Endothelial cell of umbilical vein (primary cell): ENCODE measurements around the gene RP9. TPM values are rescaled to one million over a fixed set of nuclear protein-coding genes. Genes with fewer than 3 reads are reported as not detected.

ENCODE experiments used
- BruUV-seq: library from RNA; stranded (reverse); fragments of 400-500 nt; replicated peaks from 2 replicates; lab custom pipeline; 2021; lab: Mats Ljungman, UMichigan
- CTCF ChIA-PET: fragments of 300-600, 350-600 bp; sonication (Branson Sonifier 250); formaldehyde crosslinking; loops from one replicate; lab custom pipeline; 2021; ENCODE audit warnings: antibody characterized with exemption, inconsistent platforms; lab: Charles Lee
- POLR2A ChIA-PET: fragments of 300-600, 350-600 bp; sonication (Branson Sonifier 250); formaldehyde crosslinking; loops from one replicate; lab custom pipeline; 2021; ENCODE audit warnings: antibody characterized with exemption, inconsistent platforms; lab: Charles Lee
- DNase-seq: peaks from one replicate; pipeline ENCODE4 v3.0.0-alpha.2; 2011; ENCODE audit warnings: low read depth, low spot score
- FAIRE-seq: peaks from 2 replicates; lab custom pipeline; 2011; peaks lifted over from hg19 to GRCh38; lab: Jason Lieb, UNC
- H2AFZ ChIP-seq: 2 replicates; pipeline ENCODE4 v1.6.0; 2012; ENCODE audit warnings: low read depth, low read length, control low read depth, inconsistent platforms
- H3K27ac ChIP-seq: 2 replicates; pipeline ENCODE4 v1.5.1; 2011; ENCODE audit warnings: low read depth, mild to moderate bottlenecking, control low read depth, low read length, moderate library complexity; ENCODE audit not compliant: insufficient read depth
- H3K27me3 ChIP-seq, 2 experiments: 2 replicates each; pipeline versions ENCODE4 v1.6.0 to v1.6.1; 2011; ENCODE audit warnings: low read length in 2 of 2, mixed read lengths in 1 of 2; ENCODE audit not compliant: control insufficient read depth in 2 of 2, insufficient read depth in 2 of 2
- H3K36me3 ChIP-seq, 2 experiments: 2 replicates in 1 of 2; 3 replicates in 1 of 2; pipeline ENCODE4 v1.5.1; 2011; ENCODE audit warnings: low read length in 2 of 2, mild to moderate bottlenecking in 1 of 2, moderate library complexity in 1 of 2; ENCODE audit not compliant: control insufficient read depth in 2 of 2, insufficient read depth in 2 of 2; ENCODE audit errors: extremely low read depth in 1 of 2
- H3K4me1 ChIP-seq: 3 replicates; pipeline ENCODE4 v1.5.1; 2011; ENCODE audit warnings: mild to moderate bottlenecking, low read length; ENCODE audit not compliant: control insufficient read depth, insufficient read depth; ENCODE audit errors: extremely low read depth
- H3K4me2 ChIP-seq: 2 replicates; pipeline ENCODE4 v1.6.1; 2011; ENCODE audit warnings: low read length, control low read depth, mixed read lengths; ENCODE audit not compliant: insufficient read depth
- H3K4me3 ChIP-seq, 3 experiments: fragments of 200-600 bp in 1 of 3; sonication (generic), shearing (Covaris generic) in 1 of 3; replicated peaks in 1 of 3; 2 replicates each; pipeline ENCODE4 v1.5.1; 2011 to 2016; ENCODE audit warnings: control low read depth in 3 of 3, low read length in 3 of 3, mild to moderate bottlenecking in 2 of 3, inconsistent platforms in 1 of 3, low read depth in 1 of 3, moderate library complexity in 1 of 3; ENCODE audit not compliant: insufficient read depth in 1 of 3
- H3K79me2 ChIP-seq: 2 replicates; pipeline ENCODE4 v1.6.0; 2012; ENCODE audit warnings: low read length, inconsistent platforms; ENCODE audit not compliant: control insufficient read depth, insufficient read depth
- H3K9ac ChIP-seq: replicated peaks from 2 replicates; pipeline ENCODE3; 2011; ENCODE audit warnings: low read length, control low read depth; ENCODE audit not compliant: insufficient read depth; ENCODE audit errors: extremely low read depth
- H3K9me1 ChIP-seq: replicated peaks from 3 replicates; pipeline ENCODE4 v1.6.0; 2011; ENCODE audit warnings: mild to moderate bottlenecking, low read length; ENCODE audit not compliant: control insufficient read depth, insufficient read depth; ENCODE audit errors: extremely low read depth
- H3K9me3 ChIP-seq: replicated peaks from 2 replicates; pipeline ENCODE4 v1.5.1; 2012; ENCODE audit warnings: low read length, inconsistent platforms; ENCODE audit not compliant: control insufficient read depth, insufficient read depth
- H4K20me1 ChIP-seq: replicated peaks from 2 replicates; pipeline ENCODE3; 2011; ENCODE audit warnings: mild to moderate bottlenecking, low read length; ENCODE audit not compliant: control insufficient read depth, insufficient read depth; ENCODE audit errors: extremely low read depth
- CTCF ChIP-seq, 2 donors: IDR thresholded peaks; 1 replicate in 1 of 2; 2 replicates in 1 of 2; pipeline ENCODE4 v1.5.1; 2011; ENCODE audit warnings: low read length in 2 of 2, mild to moderate bottlenecking in 2 of 2, moderate library complexity in 2 of 2, control low read depth in 1 of 2, inconsistent platforms in 1 of 2, low read depth in 1 of 2; ENCODE audit not compliant: insufficient read depth in 1 of 2; ENCODE audit errors: extremely low read depth in 1 of 2
- EZH2 ChIP-seq: IDR thresholded peaks from 2 replicates; pipeline ENCODE4 v1.6.1; 2012; ENCODE audit warnings: borderline replicate concordance, low read depth, mild to moderate bottlenecking, moderate library complexity, low read length, inconsistent platforms; ENCODE audit not compliant: severe bottlenecking
- FOS ChIP-seq: IDR thresholded peaks from 2 replicates; pipeline ENCODE4 v1.6.1; 2011; ENCODE audit warnings: mild to moderate bottlenecking, low read length, moderate library complexity, borderline replicate concordance; ENCODE audit not compliant: insufficient read depth
- GATA2 ChIP-seq: IDR thresholded peaks from 2 replicates; pipeline ENCODE4 v1.7.0; 2011; ENCODE audit warnings: low read depth, mild to moderate bottlenecking, moderate library complexity, mixed read lengths, low read length; ENCODE audit not compliant: insufficient read length, insufficient read depth
- JUN ChIP-seq: IDR thresholded peaks from 2 replicates; pipeline ENCODE4 v1.6.1; 2011; ENCODE audit warnings: borderline replicate concordance, low read depth; ENCODE audit not compliant: insufficient read length, insufficient read depth
- MAX ChIP-seq: IDR thresholded peaks from 2 replicates; pipeline ENCODE4 v1.6.1; 2011; ENCODE audit not compliant: insufficient read depth, insufficient read length
- MYC ChIP-seq: IDR thresholded peaks from one replicate; pipeline ENCODE4 v1.6.1; 2011; ENCODE audit warnings: mild to moderate bottlenecking, low read depth, low read length
- POLR2A ChIP-seq: IDR thresholded peaks from 2 replicates; pipeline ENCODE4 v1.6.1; 2012; ENCODE audit warnings: low read depth, mild to moderate bottlenecking, control low read depth, low read length
- POLR2AphosphoS5 ChIP-seq: IDR thresholded peaks from 2 replicates; pipeline ENCODE4 v1.6.1; 2012; ENCODE audit warnings: low read depth, mild to moderate bottlenecking, control low read depth, low read length, moderate library complexity; ENCODE audit not compliant: insufficient read depth
- dilution Hi-C: fragments of 300-500 bp; cut with MboI; formaldehyde crosslinking; loops from one replicate; pipeline ENCODE4 v1.15.0; 2019; ENCODE audit warnings: low sequenced_read_pairs; ENCODE audit not compliant: extremely low pct_ligation_motif_present
- intact Hi-C: fragments of 100-400 bp; cut with micrococcal nuclease; formaldehyde crosslinking; loops from one replicate; pipeline ENCODE4 v1.10.0; 2022
- polyA plus RNA-seq, 4 experiments: library from polyadenylated mRNA; depleted of rRNA in 3 of 4; stranded (reverse) in 3 of 4; unstranded in 1 of 4; fragments of >200 nt; gene quantifications; 2 replicates each; pipeline versions ENCODE4 v1.2.1 to v1.2.3, GENCODE V29; 2011 to 2012; ENCODE audit warnings: missing spikeins in 1 of 4
- total RNA-seq: library from RNA; stranded (reverse); gene quantifications from 2 replicates; pipeline ENCODE4 v1.2.3, GENCODE V29; 2021

RP9 gene
- total and polyA plus RNA-seq, 2 donors (not counting 3 experiments of a cell fraction or from before 2014, with no cell fraction given): 16.0 to 18.5 TPM

- Histone ChIP-seq H3K9ac (no peak overlapping the region), H3K27ac (no peak overlapping the region), H3K79me2 (no peaks in the 10 kb centered on the region), H4K20me1 (no peaks in the 10 kb centered on the region), H3K27me3 (no peaks in the 10 kb centered on the region), H2AFZ (no peak overlapping the region), H3K4me2 (no peak overlapping the region), H3K4me3 (no peak overlapping the region), H3K4me1 (no peaks in the 10 kb centered on the region), H3K9me1 (no peaks in the 10 kb centered on the region), H3K36me3 (no peaks in the 10 kb centered on the region), H3K9me3 (no peaks in the 10 kb centered on the region)
- ChIA-PET POLR2A (no interaction called here), CTCF (no interaction called here)
- intact Hi-C loops (no loop called here), dilution Hi-C loops (no loop called here)
- no peak for FAIRE-seq
- BruUV-seq: no TSS peak
- TF ChIP-seq POLR2AphosphoS5 (no peak), POLR2A (no peak), JUN (no peak), MYC (no peak), GATA2 (no peak), MAX (no peak), FOS (no peak), EZH2 (no peak)
- DNase-seq: no peak
Observed at GRCh38 chr7:33155811-33156210, 46.6 kb upstream of the RP9 start.

- no TSS peak for BruUV-seq
- H3K79me2 ChIP-seq: no peaks in the 10 kb centered on the region
- FAIRE-seq (no peak), DNase-seq (no peak)
- CTCF ChIA-PET: interaction anchor here (0.9 kb wide), 1 partner anchor 33 kb away, joined by 5 read pairs; no protein-coding TSS in a partner anchor
- H2AFZ ChIP-seq: no peak overlapping the region
- H3K9me1 ChIP-seq: no peaks in the 10 kb centered on the region
- H4K20me1 ChIP-seq: no peaks in the 10 kb centered on the region
- H3K4me2 ChIP-seq: no peak overlapping the region
- H3K9me3 ChIP-seq: no peaks in the 10 kb centered on the region
- no peak overlapping the region for H3K9ac ChIP-seq
- intact Hi-C loops: no loop called here
- H3K27ac ChIP-seq: no peak overlapping the region
- H3K27me3 ChIP-seq: no peaks in the 10 kb centered on the region
- dilution Hi-C loops: no loop called here
- no peaks in the 10 kb centered on the region for H3K4me1 ChIP-seq
- TF ChIP-seq MAX: no peak
- no peak for TF ChIP-seq CTCF (IDR thresholded peaks at IDR 0.05; ENCODE audit: extremely low read depth in 1 of 2, insufficient read depth in 1 of 2, low read depth in 1 of 2, low read length in 2 of 2)
- TF ChIP-seq POLR2A: no peak
- no peak for TF ChIP-seq EZH2
- no peak for TF ChIP-seq MYC
- TF ChIP-seq GATA2: no peak
- no peak for TF ChIP-seq FOS
- TF ChIP-seq JUN: no peak
- TF ChIP-seq POLR2AphosphoS5: no peak
- H3K36me3 ChIP-seq: no peaks in the 10 kb centered on the region
- no peak overlapping the region for H3K4me3 ChIP-seq
- POLR2A ChIA-PET: no interaction called here
Observed at GRCh38 chr7:33152087-33152486, 42.9 kb upstream of the RP9 start.
